ENCODE results near the gene UVSSA. TPM values are rescaled to one million over a fixed set of nuclear protein-coding genes. Genes with fewer than 3 reads are reported as not detected.
"Not testable (repeated sequence)": the region's sequence is repeated elsewhere in the genome, so short reads cannot be mapped to it uniquely, and the experiment has no call there.

Gene UVSSA
- polyA plus RNA-seq, 1 of the 3 experiments (the other 2 are of a cell fraction) = 14.9 TPM

- WGBS (ENCODE audit: low lambda C conversion rate) = 94% methylated on average over 5 of the region's 10 CpGs
- TF ChIP-seq NFIC (IDR thresholded peaks at IDR 0.05; ENCODE audit: borderline replicate concordance) (no peak), ZBTB33 (IDR thresholded peaks at IDR 0.05; ENCODE audit: borderline replicate concordance, low read depth) (no peak), USF2 (IDR thresholded peaks at IDR 0.05; ENCODE audit: borderline replicate concordance, low read depth, low read length) (no peak), GABPA (IDR thresholded peaks at IDR 0.05; ENCODE audit: low read depth) (no peak), MEF2A (IDR thresholded peaks at IDR 0.05; ENCODE audit: borderline replicate concordance, low read depth) (no peak), CTCF (IDR thresholded peaks at IDR 0.05) (no peak), ELF1 (IDR thresholded peaks at IDR 0.05) (no peak), SMC3 (IDR thresholded peaks at IDR 0.05; ENCODE audit: low read depth, low read length) (no peak), JUND (IDR thresholded peaks at IDR 0.05) (no peak), MAX (IDR thresholded peaks at IDR 0.05; ENCODE audit: low read depth) (no peak), FOSL2 (IDR thresholded peaks at IDR 0.05; ENCODE audit: borderline replicate concordance, low read depth) (no peak), TCF12 (IDR thresholded peaks at IDR 0.05) (no peak), MXI1 (IDR thresholded peaks at IDR 0.05; ENCODE audit: low read depth, low read length) (no peak), POLR2AphosphoS5 (IDR thresholded peaks at IDR 0.05; ENCODE audit: low read depth, low read length) (no peak), FOXM1 (IDR thresholded peaks at IDR 0.05; ENCODE audit: low read depth) (no peak), GATA2 (CRISPR knock-in tag; IDR thresholded peaks at IDR 0.05) (no peak), RAD21 (IDR thresholded peaks at IDR 0.05; ENCODE audit: low read length) (no peak), USF1 (IDR thresholded peaks at IDR 0.05; ENCODE audit: borderline replicate concordance, low read depth) (no peak), YY1 (IDR thresholded peaks at IDR 0.05; ENCODE audit: low read depth) (no peak), EP300 (IDR thresholded peaks at IDR 0.05; ENCODE audit: borderline replicate concordance in 1 of 2, low read depth in 1 of 2, low read length in 1 of 2) (no peak)
- CTCF ChIA-PET = interaction anchor here (0.9 to 2.6 kb wide), 3 partner anchors 20 to 119 kb away, joined by 3 to 8 read pairs (median 3); no protein-coding TSS in a partner anchor
Observed at GRCh38 chr4:1393866-1394265, 46.9 kb downstream of the UVSSA start.

GRCh38 chr4:1394554-1395388 lies 47.8 kb downstream of the UVSSA start:
- H3K9ac ChIP-seq; H3K9me2 ChIP-seq; H4K20me1 ChIP-seq (ENCODE audit: insufficient read depth); H2AFZ ChIP-seq (ENCODE audit: low read depth); POLR2A ChIA-PET; H3F3A ChIP-seq (replicated peaks; ENCODE audit: insufficient read depth); H3K79me2 ChIP-seq (ENCODE audit: insufficient read depth); DNase-seq; H3K4me1 ChIP-seq (ENCODE audit: control insufficient read depth in 1 of 2, insufficient read depth in 2 of 2, low read depth in 1 of 2, low read length in 1 of 2); H3K27me3 ChIP-seq (ENCODE audit: insufficient read depth); H3K27ac ChIP-seq (ENCODE audit: low read depth in 2 of 2, low read length in 1 of 2); H3K4me3 ChIP-seq (ENCODE audit: low read depth in 2 of 2, low read length in 1 of 2); H3K9me3 ChIP-seq; H3K4me2 ChIP-seq: not testable (repeated sequence)
- peaks cover 10 to 37% of the 10 kb centered on the region in 2 experiments for H3K36me3 ChIP-seq (replicated peaks in 1 of 2; ENCODE audit: control insufficient read depth in 1 of 2, insufficient read depth in 2 of 2, low read length in 1 of 2)
- 98% methylated on average over 12 of the region's 63 CpGs for WGBS (ENCODE audit: low lambda C conversion rate)
- CTCF ChIA-PET = interaction anchor here (0.9 kb wide), 1 partner anchor 39 kb away, joined by 3 read pairs; no protein-coding TSS in a partner anchor

More at GRCh38 chr4:1393866-1394265, 46.9 kb downstream of the UVSSA start:
- Histone ChIP-seq H3K4me3 (ENCODE audit: low read depth in 2 of 2, low read length in 1 of 2) (no peak overlapping the region), H4K20me1 (ENCODE audit: insufficient read depth) (no peaks in the 10 kb centered on the region), H3K9me2 (no peaks in the 10 kb centered on the region), H3K9me3 (no peaks in the 10 kb centered on the region), H3K4me2 (no peak overlapping the region), H3K27ac (ENCODE audit: low read depth in 2 of 2, low read length in 1 of 2) (no peak overlapping the region), H3K4me1 (ENCODE audit: control insufficient read depth in 1 of 2, insufficient read depth in 2 of 2, low read depth in 1 of 2, low read length in 1 of 2) (no peaks in the 10 kb centered on the region), H3K36me3 (replicated peaks in 1 of 2; ENCODE audit: control insufficient read depth in 1 of 2, insufficient read depth in 2 of 2, low read length in 1 of 2) (peaks cover 10 to 44% of the 10 kb centered on the region in 2 experiments), H3K27me3 (ENCODE audit: insufficient read depth) (no peaks in the 10 kb centered on the region), H3K79me2 (ENCODE audit: insufficient read depth) (no peaks in the 10 kb centered on the region), H3F3A (replicated peaks; ENCODE audit: insufficient read depth) (no peaks in the 10 kb centered on the region), H3K9ac (no peak overlapping the region), H2AFZ (ENCODE audit: low read depth) (no peak overlapping the region)
- no peak for DNase-seq
- POLR2A ChIA-PET = no interaction called here

Measured in SK-N-SH (cell line).